Esophagus mucosa (tissue), 1 donor: Measurements from ENCODE around the gene SMAD9. TPM values are rescaled to one million over a fixed set of nuclear protein-coding genes. Genes with fewer than 3 reads are reported as not detected.
A peak's percentile ranks its signal among the peaks of the same experiment; 100 is the strongest.

Source experiments
- ATAC-seq: fragments of 200-7000 bp; cut with Tn5 transposase; one replicate; pipeline ENCODE4 v1.9.1; 2020
- total RNA-seq: library from RNA; stranded (reverse); gene quantifications from one replicate; pipeline ENCODE4 v1.2.4, GENCODE V29; 2023
- donor health status: DM: yes; HTN: yes; CAD: no.

The SMAD9 gene
- total RNA-seq, 1 donor from 2014 or later, result 0.68 TPM

DNA sequence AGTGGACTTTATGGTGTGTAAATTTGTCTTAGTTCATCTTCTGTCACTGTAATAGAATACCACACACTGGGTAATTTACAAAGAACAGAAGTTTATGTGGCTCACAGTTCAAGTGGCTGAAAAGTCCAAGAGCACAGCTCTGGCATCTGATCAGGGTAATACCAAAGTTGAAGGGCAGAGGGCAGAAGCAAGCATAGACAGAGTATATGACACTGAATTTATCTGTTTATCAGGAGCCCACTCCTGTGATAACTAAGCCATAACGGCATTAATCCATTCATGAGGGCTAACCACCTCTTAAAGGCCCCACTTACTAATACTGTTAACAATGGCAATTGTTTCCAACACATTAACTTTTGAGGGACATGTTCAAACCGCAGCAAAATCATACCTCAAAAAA lies 105.0 kb downstream of the SMAD9 start:
- no peak for ATAC-seq

DNA sequence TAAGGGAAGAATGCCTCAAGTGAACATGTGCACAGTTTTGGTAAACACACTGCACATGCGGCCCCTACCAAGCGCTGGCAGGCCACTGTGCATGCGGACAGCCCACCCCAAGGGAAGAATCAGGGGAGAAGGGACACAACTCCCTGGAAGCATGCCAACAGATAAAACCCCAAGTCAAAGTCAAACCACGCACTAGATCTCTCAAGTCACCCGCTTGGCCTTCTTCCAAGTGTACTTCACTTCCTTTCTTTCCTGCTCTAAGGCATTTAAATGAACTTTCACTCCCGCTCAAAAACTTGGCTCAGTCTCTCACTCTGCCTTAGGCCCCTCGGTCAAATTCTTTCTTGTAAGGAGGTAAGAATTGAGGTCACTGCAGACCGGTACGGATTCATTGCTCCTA lies 105.6 kb downstream of the SMAD9 start:
- no peak for ATAC-seq

- no peak for ATAC-seq
Observed at GRCh38 chr13:36813225-36813624, 106.8 kb downstream of the SMAD9 start.

GRCh38 chr13:36807616-36808015 lies 112.4 kb downstream of the SMAD9 start:
- ATAC-seq, result peak; percentile 51

- ATAC-seq, result no peak
Observed at GRCh38 chr13:36806102-36806501, 113.9 kb downstream of the SMAD9 start.

DNA sequence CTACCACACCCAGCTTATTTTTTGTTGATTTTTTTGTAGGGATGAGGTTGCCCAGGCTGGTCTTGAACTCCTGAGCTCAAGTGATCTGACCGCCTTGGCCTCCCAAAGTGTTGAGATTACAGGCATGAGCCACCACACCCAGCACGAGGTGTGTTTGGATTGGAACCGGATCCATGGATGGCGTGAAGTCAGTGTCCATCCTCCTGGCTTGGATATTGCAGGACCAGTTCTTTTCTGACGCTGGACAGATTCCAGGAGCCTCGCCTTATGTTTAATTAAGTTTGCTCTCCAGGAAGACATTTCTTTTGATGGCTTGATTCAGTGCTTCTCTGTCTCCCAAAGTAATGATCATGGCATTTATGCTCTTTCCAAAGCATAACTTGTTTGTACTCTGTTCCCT lies 115.5 kb downstream of the SMAD9 start:
- ATAC-seq, result peak; percentile 65

DNA sequence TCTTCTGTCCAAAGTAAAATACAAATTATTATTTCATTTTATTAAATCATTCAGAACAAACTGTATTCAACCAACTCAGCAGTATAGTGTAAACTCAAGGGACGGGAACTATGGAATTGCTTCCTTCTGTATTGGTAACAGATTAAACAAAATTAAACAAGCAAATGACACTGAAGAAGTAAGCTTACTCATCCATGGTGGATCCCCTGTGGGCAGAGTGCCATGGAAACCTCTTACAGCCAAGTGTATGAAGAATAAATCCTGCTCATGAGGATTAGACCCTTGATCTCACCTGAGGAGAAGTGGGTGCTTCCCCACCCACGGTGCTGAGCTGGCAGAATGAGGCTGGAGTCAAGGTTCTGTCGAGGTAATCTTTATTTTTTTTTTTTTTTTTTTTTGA lies 119.0 kb downstream of the SMAD9 start:
- no peak for ATAC-seq

DNA sequence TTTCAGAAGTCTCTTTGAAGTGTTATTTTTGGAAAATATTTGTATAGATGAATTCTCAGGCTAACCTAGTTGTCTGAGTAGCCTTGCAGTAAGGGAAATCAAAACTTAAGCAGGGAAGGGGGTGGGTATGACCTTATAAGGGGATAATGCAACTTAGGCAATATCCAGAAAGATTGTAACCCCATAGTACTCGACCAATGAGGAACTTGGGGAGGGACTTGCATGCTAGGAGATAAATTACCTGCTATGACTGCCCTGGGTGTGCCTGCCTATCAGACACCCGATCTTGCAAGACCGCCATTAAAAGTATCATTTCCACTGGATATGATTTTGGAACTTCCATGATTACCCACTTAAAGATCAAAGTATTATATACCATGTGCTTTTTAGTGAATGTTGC lies 124.0 kb downstream of the SMAD9 start:
- ATAC-seq, result no peak

- no peak for ATAC-seq
Observed at GRCh38 chr13:36795463-36795862, 124.6 kb downstream of the SMAD9 start.

Other genes with a start within 250 kb of the SMAD9 start
- gene SERTM1, start 246.2 kb downstream of the SMAD9 start, total RNA-seq, result not detected
- gene RFXAP, start 101.0 kb downstream of the SMAD9 start, total RNA-seq, result 2.6 TPM
- 20.0 TPM for gene ALG5, start 79.1 kb upstream of the SMAD9 start, total RNA-seq
- gene EXOSC8, start 80.5 kb upstream of the SMAD9 start, total RNA-seq, result 34.5 TPM
- gene SUPT20H, start 139.4 kb upstream of the SMAD9 start, total RNA-seq, result 27.1 TPM
- gene CSNK1A1L, start 185.4 kb upstream of the SMAD9 start, total RNA-seq, result not detected